T-cell (primary cell): ENCODE data around the gene CNOT6L. TPM values are rescaled to one million over a fixed set of nuclear protein-coding genes. Genes with fewer than 3 reads are reported as not detected.
A peak's percentile ranks its signal among the peaks of the same experiment; 100 is the strongest.

Source experiments
- ATAC-seq, 4 experiments: fragments of 200-7000 bp in 3 of 4; fragments of 150-1000 bp in 1 of 4; cut with Tn5 transposase; replicated peaks in 1 of 4; 1 replicate in 3 of 4; 2 replicates in 1 of 4; pipeline ENCODE4 v1.10.0; 2021; ENCODE audit warnings: moderate library complexity in 3 of 4, mild to moderate bottlenecking in 2 of 4, moderate number of reproducible peaks in 1 of 4
- CTCF ChIA-PET, 2 donors: fragments of 300-600 bp; sonication (Branson Sonifier 250); formaldehyde crosslinking; loops; one replicate each; lab custom pipeline; 2022; ENCODE audit warnings: antibody characterized with exemption in 2 of 2; lab: Charles Lee
- POLR2A ChIA-PET, 2 donors: fragments of 300-600 bp; sonication (Branson Sonifier 250); formaldehyde crosslinking; loops; one replicate each; lab custom pipeline; 2022; ENCODE audit warnings: antibody characterized with exemption in 2 of 2; lab: Charles Lee
- DNase-seq, 35 experiments: peaks; one replicate each; pipeline versions ENCODE4 v3.0.0 to v3.0.0-alpha.2; 2013 to 2023
- H3K27ac ChIP-seq: one replicate; pipeline ENCODE4 v1.5.1; 2013; ENCODE audit warnings: low read length
- H3K27me3 ChIP-seq, 2 experiments: replicated peaks in 1 of 2; 1 replicate in 1 of 2; 2 replicates in 1 of 2; pipeline versions ENCODE4 v1.6.1 to v1.7.0; 2013; ENCODE audit warnings: low read length in 1 of 2, mixed read lengths in 1 of 2; ENCODE audit not compliant: control insufficient read depth in 2 of 2, insufficient read depth in 2 of 2; ENCODE audit errors: extremely low read depth in 1 of 2
- H3K36me3 ChIP-seq, 2 donors: 1 replicate in 1 of 2; 2 replicates in 1 of 2; pipeline versions ENCODE4 v1.6.1 to v1.7.0; 2013; ENCODE audit warnings: low read length in 1 of 2; ENCODE audit not compliant: control insufficient read depth in 2 of 2, insufficient read depth in 1 of 2; ENCODE audit errors: extremely low read depth in 1 of 2
- H3K4me1 ChIP-seq, 2 experiments: 1 replicate in 1 of 2; 2 replicates in 1 of 2; pipeline versions ENCODE4 v1.6.1 to v1.7.0; 2013; ENCODE audit warnings: low read length in 2 of 2, mixed read lengths in 1 of 2; ENCODE audit not compliant: insufficient read depth in 2 of 2, control insufficient read depth in 1 of 2; ENCODE audit errors: extremely low read depth in 1 of 2
- H3K4me3 ChIP-seq, 2 donors: 1 replicate in 1 of 2; 2 replicates in 1 of 2; pipeline versions ENCODE4 v1.5.1 to v1.7.0; 2013; ENCODE audit warnings: mild to moderate bottlenecking in 2 of 2, low read length in 1 of 2, moderate library complexity in 1 of 2; ENCODE audit not compliant: control insufficient read depth in 1 of 2; ENCODE audit errors: extremely low read depth in 1 of 2
- H3K9me3 ChIP-seq: 2 replicates; pipeline ENCODE4 v1.7.0; 2013
- H3K27ac Mint-ChIP-seq, 2 donors: one replicate each; pipeline ENCODE4 v1.8.0; 2020 to 2021; ENCODE audit warnings: mild to moderate bottlenecking in 2 of 2, mixed read lengths in 2 of 2
- H3K27me3 Mint-ChIP-seq, 2 donors: one replicate each; pipeline ENCODE4 v1.8.0; 2021 to 2022; ENCODE audit warnings: mixed read lengths in 2 of 2
- H3K36me3 Mint-ChIP-seq: one replicate; pipeline ENCODE4 v1.8.0; 2021; ENCODE audit warnings: mixed read lengths
- H3K4me1 Mint-ChIP-seq, 3 donors: one replicate each; pipeline ENCODE4 v1.8.0; 2020 to 2022; ENCODE audit warnings: mixed read lengths in 3 of 3, mild to moderate bottlenecking in 1 of 3
- H3K4me3 Mint-ChIP-seq, 3 donors: one replicate each; pipeline ENCODE4 v1.8.0; 2020 to 2022; ENCODE audit warnings: mild to moderate bottlenecking in 3 of 3, mixed read lengths in 3 of 3, moderate library complexity in 3 of 3
- H3K9me3 Mint-ChIP-seq, 3 donors: one replicate each; pipeline ENCODE4 v1.8.0; 2020 to 2022; ENCODE audit warnings: mixed read lengths in 3 of 3
- WGBS: methylation state at CpG from one replicate; pipeline ENCODE4 v1.1.5; 2013; ENCODE audit warnings: missing lambda C conversion rate; ENCODE audit not compliant: insufficient coverage; 5-methylcytosine and 5-hydroxymethylcytosine counted together
- total RNA-seq, 35 experiments: library from RNA in 6 of 35; stranded (reverse) in 6 of 35; fragments of 120-200 nt in 1 of 35; gene quantifications; one replicate each; pipeline versions ENCODE4 v1.2.1 to v1.2.4 and lab custom pipeline; 2013 to 2026

CNOT6L gene
- total RNA-seq, 5 donors from 2014 or later (not counting 1 experiment from before 2014, with no cell fraction given) = 159 to 207 (median 170) TPM

- CTCF ChIA-PET = interaction anchor here in 1 of 2 donors (1.6 to 2.6 kb wide), 2 partner anchors 41 to 58 kb away, joined by 3 to 7 read pairs; no protein-coding TSS in a partner anchor
- H3K4me3 Mint-ChIP-seq = no peak overlapping the region
- POLR2A ChIA-PET = interaction anchor here (0.6 to 2.4 kb wide), 5 partner anchors 39 to 70 kb away, joined by 3 to 8 read pairs (median 4); no protein-coding TSS in a partner anchor
- Histone ChIP-seq H3K4me1 (peaks cover 47 to 54% of the 10 kb centered on the region in 2 experiments), H3K36me3 (no peaks in the 10 kb centered on the region), H3K27me3 (no peaks in the 10 kb centered on the region), H3K9me3 (no peaks in the 10 kb centered on the region), H3K27ac (peak overlapping the region; percentile 56), H3K4me3 (no peak overlapping the region)
- no peaks in the 10 kb centered on the region for H3K36me3 Mint-ChIP-seq
- ATAC-seq = no peak
- WGBS = 100% methylated on average over 3 of the region's 3 CpGs
- H3K9me3 Mint-ChIP-seq = no peaks in the 10 kb centered on the region
- peaks cover 0 to 1% of the 10 kb centered on the region in 2 donors for H3K27me3 Mint-ChIP-seq
- H3K27ac Mint-ChIP-seq = peak overlapping the region; percentile 99
- DNase-seq = no peak
- H3K4me1 Mint-ChIP-seq = peaks cover 71 to 79% (median 79%) of the 10 kb centered on the region in 3 donors
Observed at GRCh38 chr4:77859256-77859655, 40.1 kb upstream of the CNOT6L start.

- POLR2A ChIA-PET = interaction anchor here (1.0 to 2.5 kb wide), 7 partner anchors 29 to 48 kb away, joined by 3 to 17 read pairs (median 9); no protein-coding TSS in a partner anchor
- peaks cover 52 to 58% of the 10 kb centered on the region in 2 experiments for H3K4me1 ChIP-seq
- peaks cover 75 to 84% (median 84%) of the 10 kb centered on the region in 3 donors for H3K4me1 Mint-ChIP-seq
Observed at GRCh38 chr4:77856152-77856551, 37.0 kb upstream of the CNOT6L start.

GRCh38 chr4:77854431-77855111, 35.4 kb upstream of the CNOT6L start:
- Mint-ChIP-seq H3K4me1 (peaks cover 72 to 74% (median 72%) of the 10 kb centered on the region in 3 donors), H3K27me3 (no peaks in the 10 kb centered on the region), H3K4me3 (peak overlapping the region; percentile 64 to 84 (median 70)), H3K27ac (peak overlapping the region; percentile 98 to 99), H3K36me3 (no peaks in the 10 kb centered on the region), H3K9me3 (no peaks in the 10 kb centered on the region)
- DNase-seq (peak in 17 of 35 experiments; percentile 4 to 75 (median 16)), ATAC-seq (peak; percentile 79 to 81 (median 80))
- Histone ChIP-seq H3K27ac (peak overlapping the region; percentile 97), H3K9me3 (no peaks in the 10 kb centered on the region), H3K4me1 (peaks cover 46 to 47% of the 10 kb centered on the region in 2 experiments), H3K4me3 (peak overlapping the region in 1 of 2 donors; percentile 10), H3K36me3 (no peaks in the 10 kb centered on the region), H3K27me3 (no peaks in the 10 kb centered on the region)
- no CpG with 5 or more reads among the region's 7 CpGs for WGBS
- ChIA-PET POLR2A (interaction anchor here in 1 of 2 donors (2.5 kb wide), 1 partner anchor 34 kb away, joined by 17 read pairs; no protein-coding TSS in a partner anchor), CTCF (interaction anchor here in 1 of 2 donors (1.3 to 1.7 kb wide), 2 partner anchors 34 kb away, joined by 8 to 9 read pairs; no protein-coding TSS in a partner anchor)

More at GRCh38 chr4:77856152-77856551, 37.0 kb upstream of the CNOT6L start:
- no peak for DNase-seq
- H3K27me3 Mint-ChIP-seq = no peaks in the 10 kb centered on the region
- no peaks in the 10 kb centered on the region for H3K9me3 Mint-ChIP-seq
- no peaks in the 10 kb centered on the region for H3K36me3 ChIP-seq
- H3K4me3 Mint-ChIP-seq = peak overlapping the region in 1 of 3 donors; percentile 72
- H3K27ac ChIP-seq = peak overlapping the region; percentile 58
- no peak for ATAC-seq
- H3K36me3 Mint-ChIP-seq = no peaks in the 10 kb centered on the region
- CTCF ChIA-PET = interaction anchor here (0.6 to 1.4 kb wide), 6 partner anchors 31 to 89 kb away, joined by 3 to 12 read pairs (median 4); no protein-coding TSS in a partner anchor
- H3K27ac Mint-ChIP-seq = peak overlapping the region; percentile 87 to 94
- H3K9me3 ChIP-seq = no peaks in the 10 kb centered on the region
- no peak overlapping the region for H3K4me3 ChIP-seq
- no peaks in the 10 kb centered on the region for H3K27me3 ChIP-seq
- no CpG with 5 or more reads among the region's 1 CpG for WGBS

GRCh38 chr4:77852892-77853495, 33.8 kb upstream of the CNOT6L start:
- Mint-ChIP-seq H3K36me3 (no peaks in the 10 kb centered on the region), H3K27me3 (no peaks in the 10 kb centered on the region), H3K27ac (peak overlapping the region; percentile 98 to 99), H3K9me3 (no peaks in the 10 kb centered on the region), H3K4me1 (peaks cover 61 to 65% (median 63%) of the 10 kb centered on the region in 3 donors), H3K4me3 (peak overlapping the region; percentile 54 to 84 (median 64))
- Histone ChIP-seq H3K9me3 (no peaks in the 10 kb centered on the region), H3K27me3 (no peaks in the 10 kb centered on the region), H3K4me1 (peaks cover 43 to 46% of the 10 kb centered on the region in 2 experiments), H3K36me3 (no peaks in the 10 kb centered on the region), H3K4me3 (peak overlapping the region in 1 of 2 donors; percentile 19), H3K27ac (peak overlapping the region; percentile 97)
- WGBS = 0% methylated on average over 1 of the region's 7 CpGs
- DNase-seq (peak; percentile 33 to 90 (median 74)), ATAC-seq (peak; percentile 86 to 90 (median 88))
- ChIA-PET CTCF (interaction anchor here (0.6 to 1.7 kb wide), 5 partner anchors 9 to 35 kb away, joined by 3 to 17 read pairs (median 8); partner anchors contain the start of gene MRPL1 (in 1 of the 2)), POLR2A (interaction anchor here (0.6 to 3.2 kb wide), 13 partner anchors 9 to 870 kb away, joined by 3 to 27 read pairs (median 5); partner anchors contain the start of gene MRPL1 (in 2 of the 2))

GRCh38 chr4:77849278-77849965, 30.3 kb upstream of the CNOT6L start:
- no peaks in the 10 kb centered on the region for H3K27me3 ChIP-seq
- no peak overlapping the region for H3K27ac ChIP-seq
- Mint-ChIP-seq H3K36me3 (no peaks in the 10 kb centered on the region), H3K4me1 (peaks cover 28 to 36% (median 33%) of the 10 kb centered on the region in 3 donors), H3K4me3 (no peak overlapping the region), H3K27ac (no peak overlapping the region), H3K9me3 (no peaks in the 10 kb centered on the region), H3K27me3 (no peaks in the 10 kb centered on the region)
- no peaks in the 10 kb centered on the region for H3K36me3 ChIP-seq
- H3K9me3 ChIP-seq = no peaks in the 10 kb centered on the region
- no peak for ATAC-seq
- CTCF ChIA-PET = interaction anchor here in 1 of 2 donors (1.0 kb wide), 1 partner anchor 68 kb away, joined by 3 read pairs; no protein-coding TSS in a partner anchor
- POLR2A ChIA-PET = interaction anchor here (0.6 to 0.9 kb wide), 4 partner anchors 13 to 905 kb away, joined by 3 to 8 read pairs (median 5); no protein-coding TSS in a partner anchor
- no peak overlapping the region for H3K4me3 ChIP-seq
- H3K4me1 ChIP-seq = peaks cover 22 to 23% of the 10 kb centered on the region in 2 experiments
- WGBS = 93% methylated on average over 10 of the region's 12 CpGs
- DNase-seq = no peak
